HepG2 (cell line): ENCODE measurements around the gene TUBB. TPM values are rescaled to one million over a fixed set of nuclear protein-coding genes. Genes with fewer than 3 reads are reported as not detected.

Source experiments
- CHCHD3 ChIP-seq: sonication (generic); formaldehyde crosslinking; IDR thresholded peaks from 2 replicates; pipeline ENCODE4 v1.8.0; 2022; ENCODE audit warnings: mild to moderate bottlenecking, missing genetic modification reagents, moderate library complexity
- KLF13 ChIP-seq: sonication (generic); formaldehyde crosslinking; IDR thresholded peaks from 2 replicates; pipeline ENCODE4 v1.4.0; 2020; ENCODE audit warnings: mild to moderate bottlenecking, missing genetic modification reagents
- MIXL1 ChIP-seq: IDR thresholded peaks from 2 replicates; pipeline ENCODE4 v1.6.1; 2016
- NFE2L1 ChIP-seq: sonication (generic); formaldehyde crosslinking; IDR thresholded peaks from 2 replicates; pipeline ENCODE4 v1.4.0; 2020; ENCODE audit warnings: missing genetic modification reagents, mild to moderate bottlenecking, borderline replicate concordance
- NR2F2 ChIP-seq: IDR thresholded peaks from 2 replicates; pipeline ENCODE4 v1.6.1; 2012; ENCODE audit warnings: low read depth, inconsistent platforms, borderline replicate concordance
- PRDM10 ChIP-seq: sonication (generic); formaldehyde crosslinking; IDR thresholded peaks from 2 replicates; pipeline ENCODE4 v1.4.0; 2020; ENCODE audit warnings: low read depth, missing genetic modification reagents
- SMARCC2 ChIP-seq: fragments of 450-650 bp; IDR thresholded peaks from 2 replicates; pipeline ENCODE4 v1.6.1; 2017; ENCODE audit warnings: antibody characterized with exemption, mild to moderate bottlenecking
- TRAFD1 ChIP-seq: sonication (generic); formaldehyde crosslinking; IDR thresholded peaks from 2 replicates; pipeline ENCODE4 v1.5.1; 2020; ENCODE audit warnings: missing genetic modification reagents, mild to moderate bottlenecking, borderline replicate concordance
- USF2 ChIP-seq, 2 experiments: sonication (generic) in 1 of 2; formaldehyde crosslinking in 1 of 2; IDR thresholded peaks; 2 replicates each; pipeline versions ENCODE4 v1.5.1 to v1.6.1; 2011 to 2020; ENCODE audit warnings: borderline replicate concordance in 1 of 2, low read depth in 1 of 2, low read length in 1 of 2, mild to moderate bottlenecking in 1 of 2, missing genetic modification reagents in 1 of 2, moderate library complexity in 1 of 2
- YEATS2 ChIP-seq: sonication (generic); formaldehyde crosslinking; IDR thresholded peaks from 2 replicates; pipeline ENCODE4 v1.4.0; 2020; ENCODE audit warnings: missing genetic modification reagents, borderline replicate concordance
- ZNF33A ChIP-seq: sonication (generic); formaldehyde crosslinking; IDR thresholded peaks from 2 replicates; pipeline ENCODE4 v1.5.1; 2020; ENCODE audit warnings: missing genetic modification reagents, mild to moderate bottlenecking, moderate library complexity, borderline replicate concordance
- ZNF367 ChIP-seq: sonication (generic); formaldehyde crosslinking; IDR thresholded peaks from 2 replicates; pipeline ENCODE4 v1.4.0; 2020; ENCODE audit warnings: missing genetic modification reagents, borderline replicate concordance
- ZNF574 ChIP-seq: sonication (generic); formaldehyde crosslinking; IDR thresholded peaks from 2 replicates; pipeline ENCODE4 v1.4.0; 2020; ENCODE audit warnings: missing genetic modification reagents
- ZNF678 ChIP-seq: sonication (generic); formaldehyde crosslinking; IDR thresholded peaks from 2 replicates; pipeline ENCODE4 v1.4.0; 2020; ENCODE audit warnings: mild to moderate bottlenecking, missing genetic modification reagents
- polyA plus RNA-seq, 8 experiments: library from polyadenylated mRNA; depleted of rRNA in 3 of 8; stranded (reverse) in 7 of 8; unstranded in 1 of 8; fragments of >200 nt; fragmentation: Illumina TruSeq in 4 of 8; extraction: Trizol in 4 of 8; gene quantifications; 2 replicates each; pipeline versions ENCODE4 v1.2.1 to v1.2.3, GENCODE V29; 2011 to 2016; ENCODE audit warnings: low read depth in 4 of 8, missing spikeins in 1 of 8, mixed read lengths in 1 of 8; ENCODE audit not compliant: insufficient read depth in 1 of 8
- total RNA-seq, 5 experiments: library from RNA; depleted of rRNA; stranded (reverse); fragments of >200 nt; fragmentation: Illumina TruSeq; extraction: Trizol; gene quantifications; 2 replicates each; pipeline ENCODE4 v1.2.3, GENCODE V29; 2016; ENCODE audit warnings: low read depth in 1 of 5
- TF ChIP-seq, protein P1 (sequence below): sonication (generic); formaldehyde crosslinking; IDR thresholded peaks from 2 replicates; pipeline ENCODE4 v1.4.0; 2020; ENCODE audit warnings: missing genetic modification reagents, mild to moderate bottlenecking, borderline replicate concordance

TUBB gene
- total and polyA plus RNA-seq, 2 of the 13 experiments (the other 11 are each of a cell fraction or from before 2014, with no cell fraction given), result 911 to 1,163 TPM

DNA sequence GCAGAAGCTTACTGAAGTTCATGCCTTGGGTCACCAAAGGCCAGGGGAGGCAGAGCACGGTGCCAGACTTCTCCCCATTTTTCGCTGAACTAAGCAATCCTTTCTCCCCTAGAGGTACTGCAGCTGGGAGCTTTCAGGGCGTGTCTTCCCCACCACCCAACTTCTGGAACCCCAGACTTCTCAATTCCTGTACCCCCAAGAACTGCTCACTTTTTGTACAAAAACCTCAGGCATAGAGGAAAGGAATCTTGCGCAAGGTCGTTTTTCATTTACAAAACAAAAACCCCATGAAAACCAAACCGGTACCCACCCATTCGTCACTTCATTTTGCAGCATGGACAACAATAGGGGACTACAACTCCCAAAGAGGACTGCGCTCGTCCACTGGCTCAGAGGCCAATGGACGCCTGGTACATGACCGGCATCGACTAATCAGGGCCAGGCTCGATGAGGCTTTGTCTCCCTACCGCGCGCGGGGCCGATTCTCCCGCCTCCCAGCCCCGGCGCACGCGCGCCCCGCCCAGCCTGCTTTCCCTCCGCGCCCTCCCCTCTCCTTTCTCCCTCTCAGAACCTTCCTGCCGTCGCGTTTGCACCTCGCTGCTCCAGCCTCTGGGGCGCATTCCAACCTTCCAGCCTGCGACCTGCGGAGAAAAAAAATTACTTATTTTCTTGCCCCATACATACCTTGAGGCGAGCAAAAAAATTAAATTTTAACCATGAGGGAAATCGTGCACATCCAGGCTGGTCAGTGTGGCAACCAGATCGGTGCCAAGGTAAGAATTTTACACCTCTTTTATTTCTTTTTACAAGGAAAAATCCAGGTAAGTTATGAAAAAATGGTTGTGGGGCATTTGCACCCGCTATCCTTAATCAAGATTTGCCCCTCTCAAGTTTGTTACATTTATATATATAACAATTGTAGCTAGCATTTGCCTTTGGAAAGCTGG lies at the start of gene TUBB (continued):
- TF ChIP-seq ZNF574 (peak; percentile 98), CHCHD3 (no peak), NR2F2 (peak; percentile 6; the same call in 1 of the 2 replicates), YEATS2 (CRISPR knock-in tag) (peak; percentile 84), ZNF33A (CRISPR knock-in tag) (no peak), USF2 (IDR thresholded peaks at IDR 0.05; ENCODE audit: low read depth, low read length) (peak; percentile 57; the same call in 1 of the 2 replicates), USF2 (CRISPR knock-in tag; IDR thresholded peaks at IDR 0.05; ENCODE audit: borderline replicate concordance) (peak; percentile 63; the same call in 1 of the 2 replicates), TRAFD1 (no peak), KLF13 (CRISPR knock-in tag) (no peak), ZNF678 (CRISPR knock-in tag) (no peak), ZNF367 (CRISPR knock-in tag) (no peak), NFE2L1 (CRISPR knock-in tag) (no peak), PRDM10 (no peak; the same call in 1 of the 2 replicates), MIXL1 (no peak), SMARCC2 (no peak)
- TF ChIP-seq, protein P1, sequence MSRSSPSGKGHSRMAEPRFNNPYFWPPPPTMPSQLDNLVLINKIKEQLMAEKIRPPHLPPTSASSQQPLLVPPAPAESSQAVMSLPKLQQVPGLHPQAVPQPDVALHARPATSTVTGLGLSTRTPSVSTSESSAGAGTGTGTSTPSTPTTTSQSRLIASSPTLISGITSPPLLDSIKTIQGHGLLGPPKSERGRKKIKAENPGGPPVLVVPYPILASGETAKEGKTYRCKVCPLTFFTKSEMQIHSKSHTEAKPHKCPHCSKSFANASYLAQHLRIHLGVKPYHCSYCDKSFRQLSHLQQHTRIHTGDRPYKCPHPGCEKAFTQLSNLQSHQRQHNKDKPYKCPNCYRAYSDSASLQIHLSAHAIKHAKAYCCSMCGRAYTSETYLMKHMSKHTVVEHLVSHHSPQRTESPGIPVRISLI (CRISPR knock-in tag), result 0 out of 2 replicates have a peak, but pooled peaks have one; percentile 25
